Measurements from ENCODE around the gene WNT11. TPM values are rescaled to one million over a fixed set of nuclear protein-coding genes. Genes with fewer than 3 reads are reported as not detected.

WNT11 gene
- total RNA-seq, 1 experiment from 2014 or later, result not detected

- H3K4me3 ChIP-seq, result no peak overlapping the region
- intact Hi-C loops (cut with micrococcal nuclease; ENCODE audit: unreplicated experiment), result no loop called here
- 0 out of 2 replicates have a peak, but pooled peaks cover 6% of the 10 kb centered on the region for H3F3A ChIP-seq (ENCODE audit: insufficient read depth, low read depth)
- no peaks in the 10 kb centered on the region for H3K79me2 ChIP-seq (ENCODE audit: low read depth)
- H3K9me2 ChIP-seq (ENCODE audit: insufficient read depth), result no peaks in the 10 kb centered on the region
- CTCF ChIA-PET, result no interaction called here
- DNase-seq, result no peak
- POLR2A ChIA-PET (ENCODE audit: unreplicated experiment), result interaction anchor here (0.7 kb wide), 1 partner anchor 25 kb away, joined by 3 read pairs; no protein-coding TSS in a partner anchor
- peaks cover 11% of the 10 kb centered on the region for H3K4me1 ChIP-seq (replicated peaks; ENCODE audit: insufficient read depth)
- H3K4me2 ChIP-seq, result no peak overlapping the region
- H3K36me3 ChIP-seq (ENCODE audit: low read depth), result no peaks in the 10 kb centered on the region
- H3K9me3 ChIP-seq (ENCODE audit: insufficient read depth, low read depth), result no peaks in the 10 kb centered on the region
- H3K27ac ChIP-seq, result no peak overlapping the region
- H4K20me1 ChIP-seq (ENCODE audit: insufficient read depth), result no peaks in the 10 kb centered on the region
- no peaks in the 10 kb centered on the region for H3K27me3 ChIP-seq (ENCODE audit: insufficient read depth, low read depth)
- no TSS peak for BruUV-seq (replicated peaks)
- H2AFZ ChIP-seq, result no peak overlapping the region
- no peak for TF ChIP-seq EZH2 (IDR thresholded peaks at IDR 0.05; ENCODE audit: low read depth)
- no peak for TF ChIP-seq CTCF (conservative IDR thresholded peaks at IDR 0.05)
These were observed 47.7 kb downstream of the WNT11 start for GRCh38 chr11:76158394-76159302.

GRCh38 chr11:76157891-76158290 is 48.4 kb downstream of the WNT11 start:
- no peaks in the 10 kb centered on the region for H3K36me3 ChIP-seq (ENCODE audit: low read depth)
- H3K4me3 ChIP-seq, result no peak overlapping the region
- no peak overlapping the region for H3K27ac ChIP-seq
- no peak for DNase-seq
- no peaks in the 10 kb centered on the region for H3K9me3 ChIP-seq (ENCODE audit: insufficient read depth, low read depth)
- POLR2A ChIA-PET (ENCODE audit: unreplicated experiment), result interaction anchor here (0.7 kb wide), 1 partner anchor 25 kb away, joined by 3 read pairs; no protein-coding TSS in a partner anchor
- H3F3A ChIP-seq (ENCODE audit: insufficient read depth, low read depth), result peaks cover 11% of the 10 kb centered on the region
- H3K4me1 ChIP-seq (replicated peaks; ENCODE audit: insufficient read depth), result peaks cover 17% of the 10 kb centered on the region
- TF ChIP-seq CTCF (conservative IDR thresholded peaks at IDR 0.05) (no peak), EZH2 (IDR thresholded peaks at IDR 0.05; ENCODE audit: low read depth) (no peak)
- no peaks in the 10 kb centered on the region for H4K20me1 ChIP-seq (ENCODE audit: insufficient read depth)
- H3K4me2 ChIP-seq, result no peak overlapping the region
- H2AFZ ChIP-seq, result no peak overlapping the region
- BruUV-seq (replicated peaks), result no TSS peak
- H3K79me2 ChIP-seq (ENCODE audit: low read depth), result no peaks in the 10 kb centered on the region
- intact Hi-C loops (cut with micrococcal nuclease; ENCODE audit: unreplicated experiment), result no loop called here
- no peaks in the 10 kb centered on the region for H3K9me2 ChIP-seq (ENCODE audit: insufficient read depth)
- H3K27me3 ChIP-seq (ENCODE audit: insufficient read depth, low read depth), result no peaks in the 10 kb centered on the region
- CTCF ChIA-PET, result no interaction called here

- Histone ChIP-seq H3K9me2 (ENCODE audit: insufficient read depth) (no peaks in the 10 kb centered on the region), H2AFZ (no peak overlapping the region), H3K27ac (no peak overlapping the region), H3K4me2 (no peak overlapping the region), H3K4me3 (no peak overlapping the region), H3K36me3 (ENCODE audit: low read depth) (no peaks in the 10 kb centered on the region), H3K9me3 (ENCODE audit: insufficient read depth, low read depth) (no peaks in the 10 kb centered on the region), H3K79me2 (ENCODE audit: low read depth) (no peaks in the 10 kb centered on the region), H3K4me1 (replicated peaks; ENCODE audit: insufficient read depth) (peaks cover 26% of the 10 kb centered on the region), H4K20me1 (ENCODE audit: insufficient read depth) (no peaks in the 10 kb centered on the region), H3F3A (ENCODE audit: insufficient read depth, low read depth) (peaks cover 20% of the 10 kb centered on the region), H3K27me3 (ENCODE audit: insufficient read depth, low read depth) (no peaks in the 10 kb centered on the region)
- TF ChIP-seq CTCF (conservative IDR thresholded peaks at IDR 0.05) (no peak), EZH2 (IDR thresholded peaks at IDR 0.05; ENCODE audit: low read depth) (no peak)
- DNase-seq, result no peak
- POLR2A ChIA-PET (ENCODE audit: unreplicated experiment), result no interaction called here
- intact Hi-C loops (cut with micrococcal nuclease; ENCODE audit: unreplicated experiment), result no loop called here
- BruUV-seq (replicated peaks), result no TSS peak
- CTCF ChIA-PET, result no interaction called here
These were observed 49.3 kb downstream of the WNT11 start for GRCh38 chr11:76156971-76157427.

Data from PC-9 (cell line).